Suprapubic skin (tissue), 4 donors: ENCODE data around the gene RWDD3. TPM values are rescaled to one million over a fixed set of nuclear protein-coding genes. Genes with fewer than 3 reads are reported as not detected.

ENCODE experiments used
- DNase-seq, 2 donors: peaks; one replicate each; pipeline ENCODE4 v3.0.0-alpha.2; 2019; ENCODE audit warnings: low spot score in 2 of 2
- H3K27ac ChIP-seq: fragments of 200-600 bp; sonication (generic); one replicate; pipeline ENCODE4 v1.5.1; 2019
- H3K27me3 ChIP-seq: fragments of 200-600 bp; sonication (generic); one replicate; pipeline ENCODE4 v1.5.1; 2019
- H3K36me3 ChIP-seq: fragments of 200-600 bp; sonication (generic); one replicate; pipeline ENCODE4 v1.5.1; 2019
- H3K4me1 ChIP-seq: fragments of 200-600 bp; sonication (generic); one replicate; pipeline ENCODE4 v1.5.1; 2019
- H3K4me3 ChIP-seq: fragments of 200-600 bp; sonication (generic); one replicate; pipeline ENCODE4 v1.5.1; 2019; ENCODE audit warnings: mild to moderate bottlenecking
- H3K9me3 ChIP-seq: fragments of 200-600 bp; sonication (generic); one replicate; pipeline ENCODE4 v1.5.1; 2019
- EP300 ChIP-seq: sonication (generic); formaldehyde crosslinking; IDR thresholded peaks from one replicate; pipeline ENCODE4 v1.6.1; 2017; ENCODE audit warnings: antibody characterized with exemption
- POLR2A ChIP-seq, 2 donors: fragments of 450-650 bp; IDR thresholded peaks; one replicate each; pipeline ENCODE4 v1.6.1; 2017; ENCODE audit warnings: antibody characterized with exemption in 2 of 2, mild to moderate bottlenecking in 2 of 2, moderate library complexity in 2 of 2
- POLR2AphosphoS5 ChIP-seq, 3 donors: sonication (generic); formaldehyde crosslinking; IDR thresholded peaks; one replicate each; pipeline ENCODE4 v1.6.1; 2017; ENCODE audit warnings: antibody characterized with exemption in 3 of 3
- WGBS: methylation state at CpG from one replicate; pipeline ENCODE4 v1.1.5; 2018; 5-methylcytosine and 5-hydroxymethylcytosine counted together
- total RNA-seq, 4 donors: library from RNA; depleted of rRNA; stranded (reverse); fragments of >200 nt; gene quantifications; one replicate each; pipeline ENCODE4 v1.1.0, GENCODE V29; 2016
- TF ChIP-seq, protein P1 (sequence below), 2 donors: fragments of 200-600 bp in 1 of 2; fragments of 450-650 bp in 1 of 2; sonication (generic) in 1 of 2; IDR thresholded peaks; one replicate each; pipeline ENCODE4 v1.5.1; 2016 to 2019; ENCODE audit warnings: antibody characterized with exemption in 2 of 2, mild to moderate bottlenecking in 1 of 2, moderate library complexity in 1 of 2

Gene RWDD3
- total RNA-seq, 4 donors from 2014 or later: 6.9 to 12.6 (median 9.4) TPM

DNA sequence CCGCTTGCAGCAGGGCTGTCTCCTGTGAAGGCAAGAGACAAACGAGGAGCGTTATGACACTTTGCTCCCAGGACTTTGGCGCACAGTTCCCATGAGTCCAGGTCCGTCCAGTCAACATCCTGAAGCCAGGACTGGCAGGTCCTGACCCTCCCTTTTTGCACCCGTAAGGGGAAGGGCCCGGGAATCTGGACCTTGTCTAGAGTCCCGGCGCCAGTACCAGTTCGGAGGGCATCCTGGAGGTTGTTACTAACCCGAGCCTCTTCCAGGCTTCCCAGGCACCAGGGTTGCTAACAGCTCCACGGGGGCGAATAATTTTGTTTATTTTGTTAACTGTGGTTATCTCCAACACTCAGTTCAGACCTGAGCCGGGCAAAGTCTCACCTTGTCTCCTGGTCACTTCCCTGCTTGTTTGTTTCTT is 682 bp upstream of the RWDD3 start:
- Histone ChIP-seq H3K27ac (peak overlapping the region; percentile 82), H3K36me3 (no peaks in the 10 kb centered on the region), H3K27me3 (no peaks in the 10 kb centered on the region), H3K4me3 (peak overlapping the region; percentile 77), H3K4me1 (peaks cover 26% of the 10 kb centered on the region), H3K9me3 (no peaks in the 10 kb centered on the region)
- no peak for DNase-seq
- TF ChIP-seq POLR2A (IDR thresholded peaks at IDR 0.05) (no peak), POLR2AphosphoS5 (IDR thresholded peaks at IDR 0.05) (no peak), EP300 (no peak)
- TF ChIP-seq, protein P1, sequence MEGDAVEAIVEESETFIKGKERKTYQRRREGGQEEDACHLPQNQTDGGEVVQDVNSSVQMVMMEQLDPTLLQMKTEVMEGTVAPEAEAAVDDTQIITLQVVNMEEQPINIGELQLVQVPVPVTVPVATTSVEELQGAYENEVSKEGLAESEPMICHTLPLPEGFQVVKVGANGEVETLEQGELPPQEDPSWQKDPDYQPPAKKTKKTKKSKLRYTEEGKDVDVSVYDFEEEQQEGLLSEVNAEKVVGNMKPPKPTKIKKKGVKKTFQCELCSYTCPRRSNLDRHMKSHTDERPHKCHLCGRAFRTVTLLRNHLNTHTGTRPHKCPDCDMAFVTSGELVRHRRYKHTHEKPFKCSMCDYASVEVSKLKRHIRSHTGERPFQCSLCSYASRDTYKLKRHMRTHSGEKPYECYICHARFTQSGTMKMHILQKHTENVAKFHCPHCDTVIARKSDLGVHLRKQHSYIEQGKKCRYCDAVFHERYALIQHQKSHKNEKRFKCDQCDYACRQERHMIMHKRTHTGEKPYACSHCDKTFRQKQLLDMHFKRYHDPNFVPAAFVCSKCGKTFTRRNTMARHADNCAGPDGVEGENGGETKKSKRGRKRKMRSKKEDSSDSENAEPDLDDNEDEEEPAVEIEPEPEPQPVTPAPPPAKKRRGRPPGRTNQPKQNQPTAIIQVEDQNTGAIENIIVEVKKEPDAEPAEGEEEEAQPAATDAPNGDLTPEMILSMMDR (IDR thresholded peaks at IDR 0.05): no peak
- 19% methylated on average over 7 of the region's 14 CpGs for WGBS

DNA sequence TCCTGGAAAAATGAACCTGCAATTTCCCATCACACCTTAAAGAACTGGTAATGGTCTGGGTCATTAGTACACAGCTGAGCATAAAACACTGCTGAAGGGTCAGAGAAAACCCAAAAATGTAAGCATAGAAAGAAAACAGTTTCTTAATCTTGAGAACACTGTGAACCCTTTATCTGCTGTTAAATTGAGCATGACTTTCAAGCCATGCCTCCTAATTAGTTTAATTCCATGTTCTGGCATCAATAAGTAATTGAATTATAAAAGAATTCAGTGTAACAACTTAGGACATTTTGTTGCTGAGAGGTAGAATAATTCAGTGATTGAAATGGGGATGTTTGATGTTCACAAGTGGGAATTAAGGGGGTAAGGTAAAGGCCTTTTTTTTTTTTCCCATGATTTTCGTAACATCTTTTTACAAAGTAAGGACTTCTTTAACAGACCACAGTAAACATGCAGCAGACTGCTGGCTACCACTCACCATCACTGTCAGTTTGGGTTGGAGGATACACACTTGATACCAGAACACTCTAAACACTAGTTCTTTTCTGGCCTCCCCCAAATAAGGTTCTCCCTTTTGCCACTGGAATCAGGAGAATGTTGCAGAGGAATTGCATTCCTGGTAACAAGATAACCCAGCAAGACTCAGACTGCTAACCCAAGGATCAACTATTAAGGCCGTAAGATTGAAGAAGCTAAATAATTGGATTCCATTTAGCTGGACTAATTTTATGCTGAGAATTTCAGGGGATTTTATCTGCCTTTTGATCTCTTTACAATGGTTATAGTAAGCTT is 3.0 kb downstream of the RWDD3 start:
- WGBS: 93% methylated on average over 2 of the region's 2 CpGs
- H3K27ac ChIP-seq: no peak overlapping the region
- H3K4me3 ChIP-seq: no peak overlapping the region
- no peak for DNase-seq
- no peaks in the 10 kb centered on the region for H3K27me3 ChIP-seq
- TF ChIP-seq EP300 (no peak), POLR2A (IDR thresholded peaks at IDR 0.05) (no peak), POLR2AphosphoS5 (IDR thresholded peaks at IDR 0.05) (no peak)
- TF ChIP-seq, protein P1 (IDR thresholded peaks at IDR 0.05): no peak
- H3K36me3 ChIP-seq: peaks cover 10% of the 10 kb centered on the region
- peaks cover 20% of the 10 kb centered on the region for H3K4me1 ChIP-seq
- no peaks in the 10 kb centered on the region for H3K9me3 ChIP-seq

DNA sequence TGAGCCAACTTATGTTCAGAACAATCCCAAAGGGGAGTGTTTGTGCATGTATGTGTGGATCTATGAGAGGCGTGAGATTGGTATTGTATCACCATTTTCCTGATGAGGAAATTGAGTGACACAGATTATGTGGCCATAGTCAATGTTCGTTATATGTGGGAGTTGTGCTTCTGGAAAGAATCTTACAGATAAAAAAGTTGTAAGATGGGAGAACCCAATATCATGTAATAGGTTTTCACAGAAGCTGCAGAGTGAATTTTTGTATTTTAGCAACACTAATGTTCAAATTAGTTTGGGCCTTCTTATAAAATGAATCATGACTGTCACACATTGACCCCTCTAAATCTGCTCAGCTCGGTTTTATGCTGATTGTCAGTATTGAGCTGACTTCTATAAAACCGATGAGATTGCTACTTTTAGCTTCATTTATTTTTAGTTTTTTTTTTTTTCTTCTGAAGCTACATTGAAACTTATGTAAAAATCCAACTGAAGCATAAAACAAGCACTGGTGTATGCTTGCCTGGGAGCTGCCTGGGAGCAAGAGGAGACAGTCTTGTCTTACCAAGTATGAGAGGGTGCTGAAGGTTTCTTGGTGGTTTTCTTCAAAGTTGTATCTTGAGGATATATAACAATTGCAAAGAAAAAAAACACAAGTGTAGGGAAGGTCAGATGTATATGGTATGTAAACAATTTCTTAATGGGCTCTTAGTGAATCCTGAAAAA is 4.1 kb downstream of the RWDD3 start:
- Histone ChIP-seq H3K4me1 (peaks cover 10% of the 10 kb centered on the region), H3K4me3 (no peak overlapping the region), H3K36me3 (peaks cover 20% of the 10 kb centered on the region), H3K27me3 (no peaks in the 10 kb centered on the region), H3K9me3 (no peaks in the 10 kb centered on the region), H3K27ac (no peak overlapping the region)
- WGBS: 79% methylated on average over 4 of the region's 4 CpGs
- DNase-seq: no peak
- TF ChIP-seq, protein P1 (IDR thresholded peaks at IDR 0.05): no peak
- TF ChIP-seq POLR2A (IDR thresholded peaks at IDR 0.05) (no peak), POLR2AphosphoS5 (IDR thresholded peaks at IDR 0.05) (no peak), EP300 (no peak)

DNA sequence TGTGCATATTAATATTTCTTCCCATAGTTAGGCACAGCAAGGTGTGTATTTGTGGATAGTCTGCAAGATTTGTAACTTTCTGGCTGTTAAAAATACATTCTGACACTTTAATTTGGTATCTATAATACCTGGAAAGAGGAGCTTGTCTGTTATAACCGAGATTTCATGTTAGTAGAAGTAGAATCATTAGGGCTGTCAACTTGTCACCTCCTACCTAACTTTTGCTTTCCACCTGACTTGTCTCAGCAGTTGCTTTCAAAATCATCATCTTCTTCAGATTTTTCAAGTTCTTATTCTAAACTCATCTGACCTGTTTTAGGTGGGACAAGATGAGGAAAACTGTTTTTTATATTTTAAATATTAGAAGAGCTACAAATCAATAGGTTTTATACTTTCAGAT is 11.0 kb downstream of the RWDD3 start:
- Histone ChIP-seq H3K4me1 (peaks cover 3% of the 10 kb centered on the region), H3K9me3 (no peaks in the 10 kb centered on the region), H3K36me3 (peaks cover 24% of the 10 kb centered on the region), H3K4me3 (no peak overlapping the region), H3K27ac (no peak overlapping the region), H3K27me3 (no peaks in the 10 kb centered on the region)
- no peak for TF ChIP-seq POLR2A (IDR thresholded peaks at IDR 0.05)
- TF ChIP-seq, protein P1 (IDR thresholded peaks at IDR 0.05): no peak
- TF ChIP-seq EP300: no peak
- no peak for TF ChIP-seq POLR2AphosphoS5 (IDR thresholded peaks at IDR 0.05)
- 43% methylated on average over 1 of the region's 1 CpG for WGBS
- DNase-seq: no peak

DNA sequence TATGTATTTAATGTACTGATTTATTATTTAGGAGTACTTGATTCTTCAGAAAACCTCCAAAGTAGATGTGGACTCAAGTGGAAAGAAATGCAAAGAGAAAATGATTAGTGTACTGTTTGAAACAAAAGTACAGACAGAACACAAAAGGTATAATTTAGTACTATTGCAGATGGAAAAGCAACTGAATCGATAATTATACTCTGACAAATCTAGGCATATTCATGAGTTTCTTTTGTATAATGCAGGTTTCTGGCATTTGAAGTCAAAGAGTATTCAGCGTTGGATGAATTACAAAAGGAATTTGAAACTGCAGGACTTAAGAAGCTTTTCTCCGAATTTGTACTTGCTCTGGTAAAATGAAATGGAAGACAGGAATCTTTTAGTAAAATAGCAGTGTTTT is 12.5 kb downstream of the RWDD3 start:
- no peaks in the 10 kb centered on the region for H3K9me3 ChIP-seq
- no peak overlapping the region for H3K27ac ChIP-seq
- no peak for DNase-seq
- WGBS: 79% methylated on average over 3 of the region's 3 CpGs
- H3K4me3 ChIP-seq: no peak overlapping the region
- TF ChIP-seq POLR2A (IDR thresholded peaks at IDR 0.05) (no peak), EP300 (no peak), POLR2AphosphoS5 (IDR thresholded peaks at IDR 0.05) (no peak)
- TF ChIP-seq, protein P1 (IDR thresholded peaks at IDR 0.05): no peak
- peaks cover 3% of the 10 kb centered on the region for H3K4me1 ChIP-seq
- H3K36me3 ChIP-seq: peaks cover 18% of the 10 kb centered on the region
- no peaks in the 10 kb centered on the region for H3K27me3 ChIP-seq
